GM19025 (cell line): ENCODE measurements around the gene LRRC63.
"Not testable (repeated sequence)": the region's sequence is repeated elsewhere in the genome, so short reads cannot be mapped to it uniquely, and the experiment has no call there.

Experiments
- ATAC-seq: cut with Tn5 transposase; IDR thresholded peaks from one replicate; pipeline ENCODE4 v1.9.1; 2021; ENCODE audit warnings: mild to moderate bottlenecking, low read depth, moderate library complexity; ENCODE audit not compliant: unreplicated experiment

Gene LRRC63, protein sequence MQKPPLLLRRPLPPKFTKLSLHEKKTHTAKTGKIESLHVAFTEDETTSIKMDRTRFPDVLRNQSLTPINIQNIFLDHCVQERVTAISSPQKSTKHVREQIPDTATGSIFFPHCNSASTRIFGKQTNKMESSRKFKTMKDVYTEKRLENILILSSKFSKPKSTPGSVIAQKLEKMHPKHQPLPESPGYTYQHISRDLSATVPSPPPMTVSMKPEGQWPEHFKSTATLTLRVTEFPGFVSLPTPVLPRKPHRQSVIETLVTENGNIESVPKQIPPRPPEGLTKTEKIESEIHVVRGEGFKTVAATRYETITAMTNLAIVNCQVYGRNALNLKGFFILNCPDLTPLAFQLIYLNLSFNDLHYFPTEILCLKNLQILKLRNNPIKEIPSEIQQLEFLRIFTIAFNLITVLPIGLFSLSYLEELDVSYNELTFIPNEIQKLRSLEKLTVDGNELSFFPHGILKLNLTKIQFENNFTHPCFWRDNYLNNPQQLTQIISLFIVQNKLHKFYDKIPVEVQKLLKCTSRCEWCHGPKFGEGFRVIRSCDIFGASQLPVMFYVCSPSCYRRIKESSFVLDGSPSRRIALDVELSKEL

DNA sequence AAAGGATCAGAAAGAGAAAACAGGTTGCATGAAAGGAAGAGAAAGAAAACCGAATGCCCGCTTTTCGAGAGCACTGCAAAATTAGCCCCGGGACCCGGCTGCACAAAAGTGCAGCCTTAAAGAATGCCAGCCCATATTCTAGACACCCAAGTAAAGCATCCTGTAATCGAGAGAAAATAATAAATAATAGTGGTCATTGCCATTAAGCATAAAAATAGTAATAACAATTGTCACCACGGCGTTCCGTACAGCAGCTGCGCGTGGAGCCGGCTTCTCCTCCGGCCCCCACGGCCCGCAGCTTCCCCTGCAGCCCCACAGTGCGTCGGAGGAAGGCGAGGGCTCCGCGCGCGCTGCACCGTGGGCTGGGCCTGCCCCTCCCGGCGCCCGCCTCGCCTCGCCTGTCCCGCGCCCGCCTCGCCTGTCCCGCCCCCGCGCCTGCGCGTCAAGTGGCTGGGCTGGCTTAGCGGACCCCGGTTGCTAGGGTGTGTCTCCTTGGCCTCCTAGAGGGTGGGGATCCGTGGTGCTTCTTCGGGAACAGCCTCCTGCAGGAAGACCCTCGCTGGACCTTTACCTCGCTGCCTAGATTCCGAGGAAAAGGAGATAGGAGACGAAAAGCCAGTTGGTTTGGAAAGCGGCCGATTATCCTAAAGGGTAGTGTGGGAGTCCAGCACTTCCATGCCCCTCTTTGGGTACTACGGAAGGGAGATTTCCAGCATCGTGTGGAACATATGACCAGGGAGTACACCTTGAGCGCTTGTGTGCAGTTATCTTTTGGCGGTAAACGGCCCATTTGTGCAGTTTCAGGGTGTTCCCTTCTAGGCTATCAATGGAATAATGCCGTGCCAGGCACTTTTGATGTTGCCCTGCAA lies at the start of gene LRRC63:
Gene LRRC63, plus strand, starts transcription at position 446 of the 869 bp plus-strand sequence. CDS start 1,107 bp downstream, outside the sequence.
- ATAC-seq, result peak; percentile 95

DNA sequence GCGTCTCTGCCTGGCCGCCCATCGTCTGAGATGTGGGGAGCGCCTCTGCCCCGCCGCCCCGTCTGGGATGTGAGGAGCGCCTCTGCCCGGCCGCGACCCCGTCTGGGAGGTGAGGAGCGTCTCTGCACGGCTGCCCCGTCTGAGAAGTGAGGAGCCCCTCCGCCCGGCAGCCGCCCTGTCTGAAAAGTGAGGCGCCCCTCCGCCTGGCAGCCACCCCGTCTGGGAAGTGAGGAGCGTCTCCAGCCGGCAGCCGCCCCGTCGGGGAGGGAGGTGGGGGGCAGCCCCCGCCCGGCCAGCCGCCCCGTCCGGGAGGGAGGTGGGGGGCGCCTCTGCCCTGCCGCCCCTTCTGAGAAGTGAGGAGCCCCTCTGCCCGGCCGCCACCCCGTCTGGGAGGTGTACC lies 49.0 kb upstream of the LRRC63 start:
- ATAC-seq, result not testable (repeated sequence)

DNA sequence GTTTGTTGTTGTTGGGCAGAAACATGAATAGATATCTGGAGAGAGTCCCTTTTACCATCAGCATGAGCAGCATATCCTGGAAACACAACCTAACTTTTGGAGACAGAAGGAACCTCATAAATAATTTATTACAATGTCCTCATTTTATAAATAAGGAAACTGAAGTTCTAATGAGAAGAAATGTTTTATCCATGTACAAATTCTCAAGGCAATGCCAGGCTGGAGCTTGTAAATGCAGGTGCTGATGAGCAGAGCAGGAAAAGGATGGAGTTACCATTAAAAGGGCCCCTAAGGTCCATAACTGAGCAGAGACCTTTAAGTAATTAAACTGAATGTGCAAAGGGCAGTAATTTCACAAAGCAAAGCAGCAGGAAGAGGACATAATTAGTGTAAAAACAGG lies 47.1 kb upstream of the LRRC63 start:
- no peak for ATAC-seq

DNA sequence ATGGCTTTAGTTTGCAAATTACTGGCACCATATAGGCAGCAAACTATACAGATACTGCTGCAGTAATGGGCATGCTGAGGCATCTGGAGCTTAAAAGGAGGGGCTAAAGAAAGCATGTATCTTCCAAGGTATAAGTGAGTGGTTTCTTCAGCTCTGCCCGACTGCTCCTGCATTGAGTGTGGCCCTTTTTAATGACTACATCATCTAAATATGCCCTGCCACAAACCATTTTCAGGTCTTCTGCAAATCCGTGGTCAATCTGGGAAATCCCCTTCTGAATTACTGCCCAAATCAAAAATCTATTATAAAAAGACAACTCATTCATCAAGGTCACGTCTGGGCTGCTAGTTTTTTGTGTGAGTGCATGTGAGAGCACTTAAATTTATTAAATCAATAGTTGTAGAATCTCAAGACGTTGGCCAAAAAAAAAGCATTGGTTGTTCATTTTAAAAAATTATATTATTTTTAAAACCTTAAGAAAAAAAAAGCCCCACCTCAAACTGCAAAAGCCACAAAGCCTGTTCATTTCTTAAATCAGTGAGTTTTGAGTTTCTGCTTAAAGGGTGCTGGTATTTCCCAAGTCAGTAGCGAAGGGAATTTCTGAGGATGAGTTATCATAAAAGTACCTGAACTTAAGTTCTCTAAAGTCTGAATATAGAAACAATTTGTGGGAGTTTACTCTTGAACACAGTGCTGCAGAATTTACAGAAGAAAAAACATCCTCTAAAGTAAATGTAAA lies 46.1 kb upstream of the LRRC63 start:
- no peak for ATAC-seq

DNA sequence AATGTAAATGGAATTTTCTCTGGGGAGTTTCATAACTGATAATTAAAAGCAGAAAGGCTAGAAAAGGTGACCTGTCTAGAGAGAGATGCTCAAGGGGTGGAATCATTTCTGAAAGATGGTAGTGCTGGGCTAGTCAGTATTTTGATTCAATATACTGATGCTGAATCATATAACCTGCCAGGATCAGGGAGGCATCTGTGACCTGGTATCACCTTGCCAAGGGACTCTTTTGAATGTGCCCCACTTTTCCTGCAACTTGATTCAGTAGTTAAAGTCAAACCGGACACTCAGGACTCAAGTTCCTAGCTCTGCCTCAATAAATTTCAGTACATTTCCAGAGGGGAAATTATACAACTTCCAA lies 45.5 kb upstream of the LRRC63 start:
- no peak for ATAC-seq

DNA sequence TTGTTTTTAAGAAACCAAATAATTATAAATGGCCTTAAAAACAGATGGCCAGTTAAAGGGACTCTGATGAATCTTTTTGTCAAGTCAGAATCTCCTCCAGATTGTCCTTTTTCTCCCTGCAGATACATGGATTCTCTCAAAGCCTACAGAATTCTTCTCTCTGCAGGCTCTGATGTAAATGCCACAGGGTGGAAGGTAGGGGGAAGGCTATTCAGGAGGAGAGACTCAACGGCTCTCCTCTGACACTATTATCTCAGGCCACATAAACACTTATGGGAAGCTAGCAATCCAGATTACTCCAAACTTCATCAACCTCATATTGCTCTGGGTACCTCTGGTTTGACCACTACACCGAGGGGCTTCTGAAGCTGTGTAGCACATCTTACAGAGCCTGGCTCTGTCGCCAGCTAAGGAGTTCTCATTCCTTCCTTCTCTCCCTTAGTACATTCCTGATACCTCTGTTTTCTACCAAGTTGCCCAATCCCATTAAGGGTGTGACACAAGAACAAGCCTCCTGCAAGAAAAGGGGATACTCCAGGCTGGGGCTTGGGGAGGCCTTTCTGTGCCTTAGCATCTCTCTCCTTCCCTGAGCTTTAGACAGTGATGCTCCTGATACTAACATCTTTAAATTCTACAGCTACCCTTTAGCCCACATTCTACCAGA lies 44.6 kb upstream of the LRRC63 start:
- no peak for ATAC-seq

DNA sequence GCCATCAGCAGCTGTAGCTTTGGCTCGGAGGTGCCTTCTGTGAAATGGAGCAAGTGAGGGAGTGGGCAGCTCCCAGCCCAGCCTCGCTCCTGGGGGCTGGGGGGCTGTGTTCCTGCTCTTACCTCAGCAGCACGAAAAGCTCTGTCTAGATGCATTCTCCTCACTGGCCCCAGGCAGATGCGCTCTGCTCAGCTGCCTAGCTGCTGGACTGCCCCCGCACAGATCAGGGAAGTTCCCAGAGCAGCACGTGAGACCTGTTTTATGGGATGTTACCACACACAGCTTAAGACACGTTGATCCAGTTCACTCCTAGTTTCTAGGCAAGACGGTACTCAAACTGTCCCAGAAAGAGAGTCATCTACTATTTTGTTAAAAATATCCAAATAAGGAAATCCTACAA lies 43.4 kb upstream of the LRRC63 start:
- peak; percentile 31 for ATAC-seq

DNA sequence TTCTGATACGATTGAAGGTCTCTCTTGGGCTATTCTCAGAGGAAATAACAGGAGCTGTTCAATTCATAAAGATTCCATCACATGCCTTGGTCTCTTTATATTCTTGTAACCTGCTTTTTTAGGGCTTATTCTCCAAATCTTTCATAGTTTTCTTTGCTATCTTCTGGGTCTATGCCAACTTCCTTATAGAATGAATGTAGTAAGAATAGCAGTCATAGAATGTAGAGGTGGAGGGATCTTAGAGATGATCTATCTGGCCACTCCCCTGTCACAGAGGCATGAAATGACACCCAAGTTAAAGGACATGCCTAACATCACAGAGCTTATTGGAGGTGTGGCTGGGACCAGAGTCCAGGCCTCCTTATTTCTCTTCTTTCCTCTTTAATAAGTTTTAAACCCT lies 42.9 kb upstream of the LRRC63 start:
- ATAC-seq, result no peak

DNA sequence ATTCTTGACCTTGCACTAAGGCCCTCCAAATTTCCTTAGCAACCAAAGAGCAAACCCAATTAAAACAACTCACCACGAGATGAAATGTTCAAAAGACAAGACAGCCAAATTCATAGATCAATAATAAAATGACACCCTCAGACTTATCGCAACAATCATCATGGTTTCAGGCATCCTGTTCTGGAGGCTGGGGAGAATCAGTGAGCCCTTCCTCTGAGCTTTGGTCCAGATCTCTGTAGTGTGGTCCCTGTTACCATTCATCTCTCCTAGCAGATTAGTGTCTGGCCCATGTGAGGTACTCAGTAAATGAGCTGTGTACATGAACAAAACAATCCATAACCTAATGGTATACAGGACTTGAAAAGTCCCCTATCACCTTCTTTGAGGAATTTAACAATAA lies 42.0 kb upstream of the LRRC63 start:
- ATAC-seq, result no peak

DNA sequence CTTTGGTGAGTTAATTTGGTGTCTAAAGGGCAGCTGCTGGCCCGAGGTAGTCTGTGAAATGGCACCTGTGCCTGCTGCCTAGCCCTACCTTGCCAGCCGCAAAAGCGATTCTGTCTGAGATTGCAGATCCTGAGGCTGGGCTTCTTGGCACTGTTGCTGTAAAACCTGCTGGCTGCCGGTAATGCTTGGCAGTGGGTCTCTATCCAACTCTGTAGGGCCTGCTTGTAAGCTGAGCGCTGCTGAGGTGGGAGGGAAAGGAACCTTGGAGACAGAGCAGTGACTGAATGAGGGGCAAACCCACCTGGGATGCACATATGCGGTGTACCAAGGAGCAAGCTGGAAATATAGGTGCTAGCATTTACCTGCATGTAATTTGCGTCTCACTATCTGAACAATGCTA lies 41.5 kb upstream of the LRRC63 start:
- ATAC-seq, result no peak

DNA sequence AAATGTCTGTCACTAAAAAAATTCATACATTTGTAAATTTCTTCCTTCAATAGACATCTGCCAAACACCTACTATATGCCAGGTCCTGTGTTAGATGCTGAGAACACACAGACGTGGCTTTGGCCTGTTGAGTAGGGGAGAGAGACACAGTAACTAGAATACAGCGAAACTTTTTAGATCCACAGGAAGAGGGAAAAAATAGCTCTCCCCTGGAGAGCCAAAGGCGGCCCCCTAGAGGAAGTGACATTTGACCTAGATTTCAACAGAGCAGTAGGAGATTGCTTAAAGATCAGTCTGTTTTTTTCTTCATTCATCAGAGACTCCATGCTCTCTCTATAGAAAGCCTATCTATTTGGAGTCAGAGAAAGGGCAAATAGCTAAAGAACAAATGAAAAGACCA lies 41.0 kb upstream of the LRRC63 start:
- ATAC-seq, result no peak

DNA sequence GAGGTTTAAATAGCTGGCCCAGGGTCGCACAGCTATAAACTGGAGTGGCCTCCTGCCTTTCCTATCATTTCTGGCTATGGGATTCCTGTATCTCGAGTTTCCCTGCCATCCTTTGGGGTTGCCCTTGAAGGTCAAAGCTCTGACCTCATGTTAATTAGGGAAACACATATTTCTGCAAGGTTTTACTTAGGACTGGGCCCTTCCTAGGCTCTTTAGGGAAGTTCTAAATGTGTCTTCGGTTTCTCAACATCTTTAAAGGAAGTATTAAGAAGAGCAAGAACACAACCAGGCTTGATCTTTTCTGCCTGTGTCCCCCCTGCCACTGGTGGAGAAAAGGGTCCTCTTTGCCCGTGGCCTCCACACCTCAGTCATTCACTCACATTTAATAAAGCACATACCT lies 40.5 kb upstream of the LRRC63 start:
- no peak for ATAC-seq

DNA sequence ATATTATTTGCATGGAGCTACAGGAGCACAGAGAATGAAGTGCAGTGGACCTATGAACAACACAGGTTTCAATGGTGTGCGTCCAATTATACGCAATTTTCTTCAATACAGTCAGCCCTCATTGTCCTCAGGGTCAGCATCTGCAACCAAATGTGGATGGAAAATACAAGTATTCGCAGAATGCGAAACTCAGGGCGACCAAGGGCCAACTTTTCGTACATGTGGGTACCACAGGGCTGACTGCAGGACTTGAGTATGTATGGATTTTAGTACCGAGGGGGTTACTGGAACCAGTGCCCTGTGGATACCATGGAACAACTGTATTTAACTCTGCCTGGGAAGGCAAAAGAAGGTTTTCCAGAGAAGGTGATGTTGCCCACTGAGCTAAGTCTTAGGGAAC lies 40.0 kb upstream of the LRRC63 start:
- no peak for ATAC-seq

DNA sequence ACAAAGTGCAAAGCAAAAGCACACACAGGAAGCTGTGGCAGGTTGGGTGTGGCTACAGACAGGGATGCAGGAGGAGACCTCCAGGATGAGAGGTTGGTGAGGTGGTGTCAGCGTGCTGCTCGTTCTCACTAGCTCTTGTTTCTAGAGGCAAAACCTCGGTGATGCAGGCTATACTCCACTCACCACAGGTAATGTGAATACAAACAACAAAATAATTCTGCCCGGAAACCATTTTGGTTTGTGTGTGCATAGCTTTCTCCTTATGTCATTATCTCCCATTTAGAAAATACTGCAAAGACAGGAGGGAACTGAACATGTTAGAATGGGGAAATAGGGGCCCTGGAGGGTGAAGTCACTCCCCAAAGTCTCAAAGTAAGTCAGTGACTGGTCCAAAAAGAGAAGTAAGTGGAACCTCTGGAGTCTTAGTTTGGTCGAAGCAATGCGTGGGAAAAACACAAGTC lies 39.2 kb upstream of the LRRC63 start:
- ATAC-seq, result no peak

DNA sequence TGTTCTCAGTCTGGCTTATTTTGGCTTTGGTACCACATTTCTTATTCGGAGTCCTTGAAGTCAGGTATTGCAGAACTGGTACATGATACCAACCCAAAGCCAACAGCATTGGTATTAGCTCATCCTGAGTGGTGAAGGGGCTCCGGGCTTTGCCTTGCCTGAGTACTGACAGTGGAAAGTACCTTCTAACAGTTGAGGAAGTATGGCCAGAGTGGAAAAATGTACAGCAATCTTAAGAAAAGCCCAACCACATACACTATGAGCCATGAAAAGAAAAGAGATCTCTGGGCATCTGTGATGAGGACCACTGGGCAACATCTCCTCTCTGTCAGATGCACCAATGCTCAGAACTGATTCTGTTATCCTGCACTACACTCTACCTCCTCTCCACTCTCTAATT lies 38.1 kb upstream of the LRRC63 start:
- ATAC-seq, result no peak

DNA sequence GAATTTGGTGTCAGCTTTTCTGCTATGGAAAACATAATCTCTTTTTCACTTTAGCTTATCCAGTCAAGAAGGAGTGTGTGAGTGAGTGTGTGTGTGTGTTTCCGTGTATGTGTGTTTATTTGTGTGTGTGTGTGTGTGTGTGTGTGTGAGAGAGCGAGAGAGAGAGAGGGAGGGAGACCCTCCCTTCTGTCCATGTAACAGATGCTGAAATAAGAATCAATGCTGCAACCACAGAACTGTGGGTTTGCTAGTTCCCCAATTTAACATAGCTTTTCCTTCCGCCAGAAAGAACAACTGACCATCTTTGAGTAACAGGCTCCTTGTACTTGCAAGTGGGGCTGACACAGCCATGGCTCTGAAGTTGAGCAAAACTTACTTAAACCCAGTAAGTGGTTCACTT lies 35.0 kb upstream of the LRRC63 start:
- peak; percentile 37 for ATAC-seq

DNA sequence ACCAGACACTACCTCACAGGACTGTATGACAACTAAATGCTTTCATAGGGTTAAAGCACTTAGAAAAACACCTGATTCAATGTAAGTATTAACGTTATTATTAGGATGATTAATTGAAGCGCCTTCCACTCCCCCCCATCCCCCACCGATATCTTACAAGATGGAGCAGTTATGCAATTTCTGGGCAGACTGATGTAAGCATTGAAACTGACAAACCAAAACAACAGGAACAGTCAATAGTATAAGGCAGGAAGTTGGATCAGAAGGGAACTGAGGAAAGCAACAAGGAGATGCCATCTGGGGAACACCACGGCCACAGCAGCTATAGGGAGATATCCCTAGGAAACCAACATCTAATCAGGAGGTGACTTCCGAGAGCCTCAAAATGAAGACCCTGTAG lies 33.6 kb upstream of the LRRC63 start:
- no peak for ATAC-seq

DNA sequence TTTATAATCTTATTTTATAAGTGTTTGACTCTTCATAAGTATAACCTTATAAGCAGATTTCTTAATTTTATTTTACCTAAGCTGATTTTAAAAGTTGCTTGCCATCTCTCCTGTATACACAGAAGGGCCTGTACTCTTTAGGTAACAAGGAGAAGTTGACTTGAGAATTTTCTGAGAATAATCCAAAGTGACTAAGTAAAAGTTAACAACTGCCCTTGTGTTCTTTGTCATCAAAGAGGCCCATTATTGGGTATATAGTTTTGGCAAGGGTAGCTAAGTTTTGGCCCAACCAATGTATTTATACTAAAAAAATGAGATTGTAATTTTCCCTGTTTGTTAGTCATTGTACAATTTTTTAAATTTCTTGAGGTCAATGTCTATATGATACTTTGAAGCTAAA lies 32.9 kb upstream of the LRRC63 start:
- no peak for ATAC-seq

DNA sequence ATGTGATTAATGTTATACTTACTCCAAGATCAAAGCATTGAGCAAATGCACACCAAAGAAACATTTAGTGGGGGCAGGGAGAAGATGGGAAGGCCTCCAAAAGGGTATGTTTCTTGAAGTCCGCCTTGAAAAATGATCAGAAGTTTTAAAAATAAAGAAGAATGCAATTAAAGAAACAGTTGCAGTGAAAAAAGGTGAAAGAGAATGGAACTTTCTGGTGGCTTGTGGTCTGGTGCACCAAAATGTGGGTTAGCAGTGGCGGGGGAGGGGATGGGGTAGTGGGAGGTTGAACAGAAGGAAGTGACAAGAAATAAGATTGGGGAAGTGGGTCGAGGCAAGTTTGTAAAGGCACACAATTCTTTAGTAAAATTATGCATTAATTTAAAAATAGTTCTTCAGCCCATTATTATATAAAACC lies 32.2 kb upstream of the LRRC63 start:
- no peak for ATAC-seq
